ENCODE results near the gene BTBD9.

BTBD9 gene

DNA sequence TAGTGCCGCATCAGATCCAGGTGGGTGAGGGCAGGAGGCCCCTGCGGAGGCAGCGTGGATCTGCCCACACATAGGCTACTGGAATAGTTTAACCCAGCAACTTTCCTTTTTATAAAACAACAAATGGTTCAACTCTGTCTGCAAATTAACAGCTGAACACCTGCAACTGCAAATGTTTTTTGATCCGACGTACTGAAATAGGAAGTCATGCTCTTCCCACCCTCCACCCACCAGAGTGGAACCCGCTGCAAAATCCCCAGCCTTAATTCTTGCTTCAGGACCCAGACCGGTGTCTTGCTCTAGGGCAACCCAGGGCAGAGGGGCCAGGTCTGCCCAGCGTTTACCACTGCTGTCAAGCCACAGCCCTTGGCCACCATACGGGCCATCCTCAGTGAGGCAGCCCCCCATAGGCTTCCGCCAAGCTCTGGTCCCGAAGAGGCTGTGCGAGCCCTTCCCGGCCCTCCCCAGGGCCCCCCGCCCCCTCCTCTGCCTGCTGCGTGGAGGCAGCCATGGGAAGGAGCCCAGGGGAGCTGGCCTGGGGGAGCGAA, 485.9 kb downstream of the BTBD9 start:
- no peak for DNase-seq

DNA sequence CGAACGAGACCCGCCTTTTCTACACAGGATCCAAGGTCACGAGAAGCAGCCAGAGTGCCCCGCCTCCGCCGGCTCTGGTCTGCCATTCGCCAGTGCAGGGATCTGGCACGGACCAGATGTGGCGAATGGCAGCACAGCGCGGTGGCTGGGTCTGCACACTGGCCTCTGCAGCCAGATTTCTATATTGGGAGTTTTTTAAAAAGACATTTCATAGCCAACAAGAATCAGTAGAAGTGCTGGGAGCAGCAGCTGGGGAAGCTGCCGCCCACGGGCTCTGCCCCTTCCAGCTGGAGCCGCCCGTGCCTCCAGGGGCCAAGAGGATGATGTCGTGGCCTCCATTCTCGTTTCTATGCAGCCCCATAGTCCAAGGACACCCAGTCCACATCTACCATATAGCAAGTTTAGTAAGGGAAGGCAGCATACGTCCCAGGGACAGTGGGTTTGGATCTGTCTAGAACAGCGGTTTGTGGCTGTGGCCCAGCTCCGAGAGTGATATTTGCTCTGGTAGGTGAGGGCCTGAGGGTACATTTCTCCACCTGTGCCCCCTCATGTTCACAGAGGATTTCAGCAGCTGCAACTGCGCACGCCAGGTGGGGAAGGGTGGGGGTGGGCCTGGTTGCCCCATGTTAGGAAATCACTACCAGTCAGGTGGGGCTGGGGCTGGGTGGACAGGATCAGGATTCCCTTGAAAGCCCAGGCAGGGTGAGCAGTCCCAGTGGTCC, 486.5 kb downstream of the BTBD9 start:
- no peak for DNase-seq

DNA sequence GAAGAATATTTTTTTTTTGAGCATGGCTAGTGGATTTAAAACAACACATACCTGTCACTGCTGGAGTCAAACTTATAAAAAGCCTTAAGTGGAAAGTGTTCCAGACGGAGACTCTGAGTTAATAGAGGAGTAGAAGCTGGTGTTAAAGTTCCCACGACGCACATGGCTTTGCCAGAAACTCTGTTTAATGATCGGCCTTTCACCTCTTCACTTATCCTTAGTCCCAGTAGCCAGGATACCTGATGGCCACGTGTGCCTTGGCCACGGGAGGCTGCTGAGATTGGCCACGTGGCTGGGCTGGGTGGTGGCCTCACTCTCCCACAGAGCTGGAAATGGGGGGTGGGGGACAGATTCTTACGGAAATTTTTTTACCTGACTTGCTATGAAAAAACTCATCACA, 487.1 kb downstream of the BTBD9 start:
- DNase-seq, result no peak

DNA sequence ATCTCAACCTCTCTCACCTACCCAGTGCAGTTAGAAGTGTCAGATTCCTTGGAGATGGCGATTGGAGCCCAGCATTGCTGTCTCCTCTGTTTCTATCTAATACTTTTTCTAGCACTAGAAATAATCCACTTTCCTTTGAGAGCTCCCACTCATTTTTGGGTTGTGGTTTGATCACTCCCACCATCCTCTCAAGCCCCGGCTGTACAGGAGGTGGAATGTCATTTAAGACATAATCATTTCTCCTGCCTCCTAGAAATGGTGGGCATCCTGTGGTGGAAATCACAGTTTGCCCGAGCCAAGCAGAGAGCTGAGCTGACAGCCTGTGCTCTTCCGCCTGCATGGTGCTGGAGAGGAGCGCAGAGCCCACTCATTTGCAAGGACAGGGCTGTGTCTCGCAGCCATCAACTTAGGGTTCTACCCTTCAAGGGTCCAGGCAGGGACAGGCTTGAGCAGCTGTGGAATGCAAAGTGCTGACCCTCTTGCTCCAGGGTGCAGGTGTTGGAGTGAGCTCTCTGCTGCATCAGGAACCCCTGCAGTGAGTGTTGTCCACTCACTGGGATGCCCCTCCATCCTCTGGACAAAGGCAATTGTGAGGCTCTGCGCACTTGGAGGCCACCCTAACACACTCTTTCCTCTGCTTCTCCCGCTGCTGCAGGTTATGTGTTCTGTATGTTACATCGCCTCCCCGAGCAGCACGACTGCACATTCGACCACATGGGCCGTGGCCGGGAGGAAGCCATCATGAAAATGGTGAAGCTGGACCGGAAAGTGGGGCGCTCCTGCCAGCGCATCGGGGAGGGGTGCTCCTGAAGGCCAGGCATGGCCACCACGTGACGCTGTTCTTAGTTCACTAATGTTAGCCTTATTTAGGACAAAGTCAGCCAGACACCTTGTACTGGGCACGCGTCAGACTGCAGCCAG, 487.9 kb downstream of the BTBD9 start:
- DNase-seq, result no peak

- DNase-seq, result no peak
Observed at GRCh38 chr6:38150681-38151296, 488.9 kb downstream of the BTBD9 start.

GRCh38 chr6:38150021-38150420, 489.7 kb downstream of the BTBD9 start:
- DNase-seq, result no peak

GRCh38 chr6:38149531-38149930, 490.2 kb downstream of the BTBD9 start:
- DNase-seq, result no peak

DNA sequence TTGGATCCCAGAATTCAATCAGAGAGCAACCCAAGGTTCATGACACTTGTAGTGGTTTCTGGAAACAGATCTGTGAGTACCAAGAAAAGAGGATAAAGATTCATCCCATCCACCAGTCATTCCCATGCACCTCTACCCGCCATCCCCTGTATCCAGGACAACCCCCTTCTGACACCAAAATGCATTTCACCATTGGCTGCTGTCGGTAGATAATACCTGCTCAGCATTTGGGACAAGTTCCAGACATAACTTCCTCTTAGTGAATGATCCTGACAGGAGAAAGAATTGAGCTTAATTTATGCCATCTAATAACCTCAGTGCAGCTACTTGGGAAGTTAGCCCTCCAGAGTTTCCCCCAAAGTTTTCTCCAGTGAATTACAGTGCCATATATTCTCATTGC, 491.1 kb downstream of the BTBD9 start:
- no peak for DNase-seq

- no peak for DNase-seq
Observed at GRCh38 chr6:38146734-38147027, 493.0 kb downstream of the BTBD9 start.

- DNase-seq, result no peak
Observed at GRCh38 chr6:38146021-38146733, 493.6 kb downstream of the BTBD9 start.

GRCh38 chr6:38144365-38144945, 495.3 kb downstream of the BTBD9 start:
- DNase-seq, result no peak

DNA sequence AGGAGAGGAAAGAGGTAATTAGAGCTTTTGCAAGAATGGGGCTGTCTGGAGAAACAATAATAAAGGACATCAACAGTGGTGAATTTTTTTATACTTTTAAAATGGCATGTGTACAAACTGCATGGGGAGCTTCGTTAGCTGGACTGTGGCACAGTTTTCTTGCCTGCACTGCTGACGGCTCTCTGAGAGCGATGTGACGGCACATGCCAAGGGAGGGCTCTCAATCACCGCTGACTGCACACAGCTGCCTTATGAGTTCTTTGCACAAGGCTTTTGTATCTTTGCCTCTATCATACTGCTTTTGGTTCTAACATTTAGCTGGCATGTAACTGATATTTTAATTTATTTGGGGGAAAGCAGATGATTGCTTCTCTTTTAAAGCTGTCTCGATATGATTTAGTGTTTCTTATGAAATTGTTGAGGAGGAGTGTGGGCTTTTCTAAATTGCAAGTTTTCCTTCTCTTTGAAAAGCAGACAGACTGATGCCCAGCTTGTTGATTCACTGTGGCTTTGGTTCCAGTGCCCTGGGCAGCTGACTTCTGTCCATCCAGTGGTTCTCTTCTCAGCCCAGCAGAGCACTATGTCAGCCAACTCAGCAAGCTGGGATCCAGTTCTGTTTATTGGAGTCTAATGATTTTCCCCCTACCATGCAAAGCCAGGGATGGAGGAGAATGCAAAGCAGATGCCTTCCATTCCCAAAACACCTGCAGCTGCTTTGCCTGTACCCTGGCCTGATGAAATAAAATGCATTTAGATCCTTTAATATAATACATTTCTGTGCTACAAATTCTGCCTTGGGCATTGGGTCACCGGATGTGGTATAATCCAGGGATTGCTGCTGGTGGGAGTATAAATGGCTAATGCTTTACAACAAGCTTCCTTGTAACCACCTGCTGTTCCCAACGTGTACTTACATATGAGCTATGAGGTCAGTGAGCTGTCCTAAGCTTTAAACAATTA, 496.3 kb downstream of the BTBD9 start:
- DNase-seq, result no peak

DNA sequence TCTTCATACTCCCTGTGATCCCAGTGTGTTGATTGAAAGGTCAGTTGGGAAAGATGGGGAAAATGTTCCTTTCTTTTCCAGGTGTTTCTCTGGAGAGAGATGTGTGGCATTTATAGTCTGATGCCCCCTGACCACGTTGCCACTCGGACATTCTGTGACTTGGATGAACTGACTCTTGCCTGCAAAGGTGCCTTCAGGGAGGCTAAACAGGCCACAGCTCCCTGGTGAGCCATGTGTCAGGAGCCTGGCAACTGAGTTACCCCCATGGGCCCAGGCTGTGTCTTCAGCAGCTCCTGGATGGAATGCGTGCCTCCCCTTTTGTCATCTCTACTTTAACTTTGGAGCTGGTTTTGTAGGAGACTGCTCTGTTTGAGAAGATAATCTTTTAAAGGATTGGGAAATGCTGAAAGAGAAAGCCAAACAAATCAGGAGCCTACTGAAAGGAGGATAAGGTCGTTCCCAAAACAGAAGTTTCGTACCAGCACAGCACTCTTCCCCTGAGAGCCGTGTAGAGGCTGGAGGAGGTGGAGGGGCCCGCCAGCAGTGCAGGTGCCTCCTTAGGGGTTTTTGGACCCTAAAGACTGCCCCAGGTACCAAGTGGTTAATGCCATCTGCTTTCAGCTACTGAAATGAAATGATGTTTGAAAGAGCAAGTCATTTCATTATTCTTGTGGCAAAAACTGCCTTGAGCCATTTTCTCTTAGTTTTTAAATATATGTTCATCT, 497.4 kb downstream of the BTBD9 start:
- DNase-seq, result no peak

DNA sequence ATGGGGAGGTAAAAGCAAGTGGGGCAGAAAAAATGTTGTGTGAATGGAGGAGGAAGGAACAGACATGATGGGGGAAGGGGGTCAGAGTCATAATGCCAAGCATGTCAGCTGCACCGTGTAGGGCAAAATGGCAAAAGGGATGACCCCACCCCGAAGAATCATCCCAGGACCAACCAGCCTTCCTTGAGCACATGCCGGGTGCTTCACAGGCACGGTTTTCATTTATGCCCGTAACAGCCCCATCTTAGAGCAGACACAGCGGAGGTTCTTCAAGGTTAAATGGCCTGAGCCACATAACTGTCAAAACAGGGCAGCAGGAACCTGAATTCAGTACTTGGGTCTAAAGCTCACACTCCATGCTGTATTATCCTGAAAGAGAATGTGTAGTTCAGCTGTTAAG, 498.0 kb downstream of the BTBD9 start:
- DNase-seq, result no peak

- DNase-seq, result no peak
Observed at GRCh38 chr6:38141085-38141484, 498.6 kb downstream of the BTBD9 start.

DNA sequence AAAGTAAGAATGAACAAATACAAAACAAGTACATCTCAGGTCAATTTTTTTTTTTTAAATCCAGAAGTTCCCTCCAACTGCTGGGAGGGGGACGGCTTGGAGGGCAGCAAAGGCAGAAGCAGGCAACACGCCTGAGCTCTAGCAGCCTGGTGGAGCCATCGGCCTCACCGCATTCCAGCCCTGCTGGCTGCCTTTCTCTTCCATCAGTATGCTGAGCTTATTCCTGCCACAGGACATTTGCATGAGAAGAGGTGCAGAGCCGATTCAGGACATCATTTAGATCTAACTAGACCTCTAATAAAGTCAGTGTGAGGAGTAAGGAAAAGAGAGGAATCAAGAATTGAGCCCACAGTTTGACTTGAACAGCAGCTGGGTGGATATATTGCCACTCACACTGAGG, 501.4 kb downstream of the BTBD9 start:
- DNase-seq, result no peak

DNA sequence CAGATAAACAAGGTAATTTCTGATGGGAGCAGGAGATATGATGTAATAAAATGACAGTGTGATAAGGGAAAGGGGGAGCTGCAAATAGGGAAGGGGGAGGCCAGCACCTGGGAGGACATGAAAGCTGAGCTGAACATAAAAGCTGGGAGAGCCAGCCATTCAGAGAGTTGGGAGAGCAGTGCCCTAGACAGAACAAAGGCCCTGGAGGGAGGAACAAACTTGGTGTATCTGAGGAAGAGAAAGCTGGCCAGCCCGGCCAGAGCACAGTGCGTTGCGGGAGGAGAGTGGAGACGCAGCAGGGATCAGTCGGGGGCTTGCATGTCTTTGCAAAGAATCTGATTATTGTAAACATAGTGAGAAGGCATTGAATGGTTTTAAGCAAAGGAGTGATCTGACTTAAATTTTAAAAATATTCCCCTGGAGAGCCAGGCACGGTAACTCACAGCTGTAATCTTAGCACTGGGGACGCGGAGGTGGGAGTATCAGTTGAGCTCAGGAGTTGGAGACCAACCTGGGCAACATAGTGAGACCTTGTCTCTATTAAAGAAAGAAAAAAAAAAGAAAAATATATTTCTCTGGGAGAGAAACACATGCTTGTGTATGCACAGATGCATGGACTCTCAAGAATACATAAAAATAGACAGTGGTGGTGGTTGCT, 502.0 kb downstream of the BTBD9 start:
- no peak for DNase-seq

DNA sequence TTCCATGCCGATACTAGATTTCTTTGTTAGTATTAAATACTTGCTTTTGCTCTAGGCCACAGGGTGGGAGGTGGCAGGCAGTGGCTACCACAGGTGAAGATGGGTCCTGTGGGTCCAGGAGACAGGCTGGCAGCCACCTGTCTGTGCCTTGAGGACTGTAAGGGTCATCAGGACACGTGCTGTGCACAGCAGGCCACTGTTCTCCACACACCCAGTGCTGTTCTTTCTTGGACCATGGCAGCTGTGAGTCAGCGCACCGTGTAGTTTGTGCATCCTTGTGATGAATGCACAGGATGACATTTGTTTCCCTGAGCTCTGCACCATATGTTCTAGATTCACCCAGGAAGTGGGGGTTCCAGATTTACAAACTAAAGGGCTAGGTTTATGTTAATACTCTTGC, 503.2 kb downstream of the BTBD9 start:
- DNase-seq, result no peak

DNA sequence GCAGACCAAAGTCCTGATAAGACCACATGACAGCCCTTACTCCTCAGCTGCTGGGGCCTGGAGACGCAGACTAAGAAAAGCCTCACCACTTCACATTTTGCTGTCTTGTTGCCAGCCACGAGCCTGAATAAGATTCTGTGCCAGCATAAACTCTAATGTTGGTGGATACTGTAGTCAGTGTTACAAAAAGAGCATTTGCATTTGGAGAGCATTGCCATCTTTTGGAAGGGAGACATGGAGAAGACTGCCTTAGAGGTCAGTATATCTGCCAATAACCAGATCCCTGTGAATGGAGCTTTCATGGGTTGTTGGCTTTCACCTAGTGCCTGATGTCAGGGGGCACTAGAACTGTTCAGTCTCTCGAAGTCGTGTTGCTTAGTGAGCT, 505.0 kb downstream of the BTBD9 start:
- DNase-seq, result no peak

Data from activated naive CD4-positive, alpha-beta T cell treated with Interleukin-2 at 50 U/mL for 16 hours (primary cell).